MV-4-11 (cell line): ENCODE data around the gene PDE8A.
A peak's percentile ranks its signal among the peaks of the same experiment; 100 is the strongest.
"Not testable (repeated sequence)": the region's sequence is repeated elsewhere in the genome, so short reads cannot be mapped to it uniquely, and the experiment has no call there.

Experiments
- DNase-seq: peaks from one replicate; lab custom pipeline; 2025; lab: John Stamatoyannopoulos, UW

PDE8A gene

GRCh38 chr15:85010386-85011159, 28.9 kb downstream of the PDE8A start:
- DNase-seq: peak; percentile 67

GRCh38 chr15:85011160-85011571, 29.5 kb downstream of the PDE8A start:
- no peak for DNase-seq

GRCh38 chr15:85011724-85012123, 30.1 kb downstream of the PDE8A start:
- DNase-seq: not testable (repeated sequence)

GRCh38 chr15:85013785-85014184, 32.1 kb downstream of the PDE8A start:
- no peak for DNase-seq

GRCh38 chr15:85014932-85015331, 33.3 kb downstream of the PDE8A start:
- DNase-seq: no peak

GRCh38 chr15:85016275-85016674, 34.6 kb downstream of the PDE8A start:
- no peak for DNase-seq

- no peak for DNase-seq
These were observed 38.3 kb downstream of the PDE8A start for GRCh38 chr15:85019815-85020590.

- no peak for DNase-seq
These were observed 39.8 kb downstream of the PDE8A start for GRCh38 chr15:85021409-85021808.

- DNase-seq: no peak
These were observed 41.3 kb downstream of the PDE8A start for GRCh38 chr15:85022860-85023403.

GRCh38 chr15:85024003-85024402, 42.3 kb downstream of the PDE8A start:
- DNase-seq: no peak

GRCh38 chr15:85024509-85025336, 43.1 kb downstream of the PDE8A start:
- peak; percentile 43 for DNase-seq

- DNase-seq: no peak
These were observed 44.0 kb downstream of the PDE8A start for GRCh38 chr15:85025516-85026251.

GRCh38 chr15:85026304-85027032, 44.8 kb downstream of the PDE8A start:
- DNase-seq: no peak

- DNase-seq: no peak
These were observed 45.4 kb downstream of the PDE8A start for GRCh38 chr15:85027033-85027380.

GRCh38 chr15:85027421-85027820, 45.8 kb downstream of the PDE8A start:
- DNase-seq: no peak

- no peak for DNase-seq
These were observed 46.8 kb downstream of the PDE8A start for GRCh38 chr15:85028416-85028815.

GRCh38 chr15:85029221-85029620, 47.6 kb downstream of the PDE8A start:
- DNase-seq: no peak

GRCh38 chr15:85030301-85030929, 48.8 kb downstream of the PDE8A start:
- DNase-seq: peak; percentile 9

- no peak for DNase-seq
These were observed 49.7 kb downstream of the PDE8A start for GRCh38 chr15:85031086-85031943.
